22Rv1 (cell line): Measurements from ENCODE around the gene IL1RAPL2.
"Not testable (repeated sequence)": the region's sequence is repeated elsewhere in the genome, so short reads cannot be mapped to it uniquely, and the experiment has no call there.

Experiments
- H3K27ac ChIP-seq: fragments of 450-650 bp; 2 replicates; pipeline ENCODE4 v1.5.1; 2017
- ZFX ChIP-seq: fragments of 450-650 bp; IDR thresholded peaks from 2 replicates; pipeline ENCODE4 v1.6.1; 2017; ENCODE audit warnings: antibody characterized with exemption, borderline replicate concordance
- TF ChIP-seq, protein P1 (sequence below): fragments of 450-650 bp; IDR thresholded peaks from 2 replicates; pipeline ENCODE4 v1.5.1; 2017; ENCODE audit warnings: mild to moderate bottlenecking

Gene IL1RAPL2

DNA sequence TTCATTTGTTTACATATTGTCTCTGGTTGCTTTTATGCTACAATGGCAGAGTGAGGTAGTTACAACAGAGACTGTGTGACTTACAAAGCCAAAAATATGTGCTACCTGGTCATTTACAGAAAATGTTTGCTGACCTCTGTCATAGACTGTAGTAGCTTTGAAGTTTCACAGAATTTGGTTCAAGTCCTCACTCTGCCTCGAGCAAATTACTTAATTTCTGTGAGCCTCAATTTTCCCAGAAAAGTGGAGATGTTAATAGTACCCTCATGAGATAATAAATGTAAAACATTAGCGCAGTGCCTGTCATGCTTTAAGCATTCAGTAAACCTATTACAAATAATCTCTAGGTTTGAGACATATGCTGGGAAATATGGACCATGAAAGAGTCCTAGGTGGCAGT is 1237.9 kb downstream of the IL1RAPL2 start:
- no peak for TF ChIP-seq ZFX
- TF ChIP-seq, protein P1, sequence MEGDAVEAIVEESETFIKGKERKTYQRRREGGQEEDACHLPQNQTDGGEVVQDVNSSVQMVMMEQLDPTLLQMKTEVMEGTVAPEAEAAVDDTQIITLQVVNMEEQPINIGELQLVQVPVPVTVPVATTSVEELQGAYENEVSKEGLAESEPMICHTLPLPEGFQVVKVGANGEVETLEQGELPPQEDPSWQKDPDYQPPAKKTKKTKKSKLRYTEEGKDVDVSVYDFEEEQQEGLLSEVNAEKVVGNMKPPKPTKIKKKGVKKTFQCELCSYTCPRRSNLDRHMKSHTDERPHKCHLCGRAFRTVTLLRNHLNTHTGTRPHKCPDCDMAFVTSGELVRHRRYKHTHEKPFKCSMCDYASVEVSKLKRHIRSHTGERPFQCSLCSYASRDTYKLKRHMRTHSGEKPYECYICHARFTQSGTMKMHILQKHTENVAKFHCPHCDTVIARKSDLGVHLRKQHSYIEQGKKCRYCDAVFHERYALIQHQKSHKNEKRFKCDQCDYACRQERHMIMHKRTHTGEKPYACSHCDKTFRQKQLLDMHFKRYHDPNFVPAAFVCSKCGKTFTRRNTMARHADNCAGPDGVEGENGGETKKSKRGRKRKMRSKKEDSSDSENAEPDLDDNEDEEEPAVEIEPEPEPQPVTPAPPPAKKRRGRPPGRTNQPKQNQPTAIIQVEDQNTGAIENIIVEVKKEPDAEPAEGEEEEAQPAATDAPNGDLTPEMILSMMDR: no peak
- no peak overlapping the region for H3K27ac ChIP-seq

DNA sequence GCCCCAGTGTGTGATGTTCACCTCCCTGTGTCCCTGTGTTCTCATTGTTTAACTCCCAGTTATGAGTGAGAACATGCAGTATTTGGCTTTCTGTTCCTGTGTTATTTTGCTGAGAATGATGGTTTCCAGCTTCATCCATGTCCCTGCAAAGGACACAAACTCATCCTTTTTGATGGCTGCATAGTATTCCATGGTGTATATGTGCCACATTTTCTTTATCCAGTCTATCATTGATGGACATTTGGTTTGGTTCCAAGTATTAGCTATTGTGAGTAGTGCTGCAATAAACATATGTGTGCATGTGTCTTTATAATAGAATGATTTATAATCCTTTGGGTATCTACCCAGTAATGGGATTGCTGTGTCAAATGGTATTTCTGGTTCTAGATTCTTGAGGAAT is 1239.7 kb downstream of the IL1RAPL2 start:
- not testable (repeated sequence) for H3K27ac ChIP-seq

DNA sequence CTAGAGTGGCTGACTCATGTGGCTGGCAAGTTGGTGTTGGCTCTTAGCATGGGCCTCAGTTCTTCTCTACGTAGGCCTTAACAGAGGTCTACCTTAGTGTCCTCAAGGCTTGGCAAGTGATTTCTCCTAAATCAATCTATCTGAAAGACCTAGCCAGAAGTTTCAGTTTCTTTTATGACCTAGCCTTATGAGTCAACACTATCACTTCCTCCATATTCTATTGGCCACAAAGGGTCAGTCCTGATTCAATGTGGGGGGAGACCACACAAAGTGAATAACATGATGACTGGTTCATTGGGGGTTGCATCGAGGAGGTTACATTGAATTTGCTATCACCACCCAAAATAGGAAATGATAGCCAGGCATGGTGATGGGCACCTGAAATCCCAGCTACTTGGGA is 1250.5 kb downstream of the IL1RAPL2 start:
- H3K27ac ChIP-seq: no peak overlapping the region
- TF ChIP-seq, protein P1: no peak
- TF ChIP-seq ZFX: no peak
